HG02571 (cell line): ENCODE measurements around the gene ANKDD1B.
A peak's percentile ranks its signal among the peaks of the same experiment; 100 is the strongest.

Experiments
- ATAC-seq: cut with Tn5 transposase; IDR thresholded peaks from one replicate; pipeline ENCODE4 v1.9.1; 2021; ENCODE audit warnings: mild to moderate bottlenecking, moderate library complexity; ENCODE audit not compliant: unreplicated experiment

ANKDD1B gene

DNA sequence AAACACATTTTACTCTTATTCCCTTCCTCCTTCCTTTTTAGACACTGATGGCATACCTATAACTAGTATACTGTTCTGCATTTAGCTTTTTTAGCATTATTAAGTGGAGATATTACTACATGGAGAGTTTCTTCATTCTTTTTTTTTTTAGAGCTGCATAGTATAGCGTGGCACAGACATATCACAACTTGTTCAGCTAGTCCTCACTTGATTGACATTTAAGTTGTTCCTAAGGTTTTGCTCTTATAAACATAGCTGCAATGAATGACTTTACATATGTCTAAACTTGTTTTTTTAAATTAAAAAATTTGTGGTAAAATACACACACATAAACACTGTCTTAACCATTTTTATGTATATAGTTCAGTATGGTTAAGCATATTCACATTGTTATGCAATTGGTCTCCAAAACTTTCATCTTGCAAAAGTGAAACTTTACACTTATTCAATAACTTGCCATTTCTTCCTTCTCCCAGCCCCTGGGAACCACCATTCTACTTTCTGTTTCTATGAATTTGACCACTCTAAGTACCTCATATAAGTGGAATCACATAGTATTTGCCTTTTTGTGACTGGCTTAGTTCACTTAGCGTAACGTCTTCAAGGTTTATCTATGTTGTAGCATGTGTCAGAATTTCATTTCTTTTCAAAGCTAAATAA is 48.7 kb downstream of the ANKDD1B start:
- no peak for ATAC-seq

DNA sequence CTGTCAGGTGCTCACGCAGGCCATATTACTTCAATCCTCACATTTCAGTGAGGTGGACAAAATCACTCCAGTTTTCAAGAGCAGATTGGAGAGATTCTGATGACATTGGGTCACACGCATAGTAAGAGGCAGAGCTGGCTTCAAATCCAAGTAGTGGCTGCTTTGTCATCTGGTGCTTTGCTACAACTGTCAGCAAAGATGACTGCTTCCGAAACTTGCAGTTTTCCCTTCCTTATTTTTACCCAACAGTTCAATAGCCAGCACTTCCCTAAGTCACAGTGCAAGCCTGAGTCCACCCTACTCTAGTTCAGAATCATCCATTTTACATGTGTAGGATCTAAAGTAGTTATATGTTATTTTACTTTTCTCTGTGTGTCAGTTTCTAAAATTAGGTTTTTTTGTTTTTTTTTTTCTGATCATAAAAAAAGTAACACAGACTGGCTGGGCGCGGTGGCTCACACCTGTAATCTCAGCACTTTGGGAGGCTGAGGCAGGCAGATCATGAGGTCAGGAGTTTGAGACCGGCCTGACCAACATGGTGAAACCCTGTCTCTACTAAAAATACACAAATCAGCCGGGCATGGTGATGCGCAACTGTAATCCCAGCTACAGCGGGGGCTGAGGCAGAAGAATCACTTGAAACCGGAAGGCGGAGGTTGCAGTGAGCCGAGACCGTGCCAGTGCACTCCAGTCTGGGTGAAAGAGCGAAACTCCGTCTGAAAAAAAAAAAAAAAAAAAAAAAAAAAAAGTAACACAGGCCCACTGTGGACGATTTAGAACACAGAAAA is 49.6 kb downstream of the ANKDD1B start:
- no peak for ATAC-seq

- no peak for ATAC-seq
Observed at GRCh38 chr5:75662061-75662460, 50.8 kb downstream of the ANKDD1B start.

DNA sequence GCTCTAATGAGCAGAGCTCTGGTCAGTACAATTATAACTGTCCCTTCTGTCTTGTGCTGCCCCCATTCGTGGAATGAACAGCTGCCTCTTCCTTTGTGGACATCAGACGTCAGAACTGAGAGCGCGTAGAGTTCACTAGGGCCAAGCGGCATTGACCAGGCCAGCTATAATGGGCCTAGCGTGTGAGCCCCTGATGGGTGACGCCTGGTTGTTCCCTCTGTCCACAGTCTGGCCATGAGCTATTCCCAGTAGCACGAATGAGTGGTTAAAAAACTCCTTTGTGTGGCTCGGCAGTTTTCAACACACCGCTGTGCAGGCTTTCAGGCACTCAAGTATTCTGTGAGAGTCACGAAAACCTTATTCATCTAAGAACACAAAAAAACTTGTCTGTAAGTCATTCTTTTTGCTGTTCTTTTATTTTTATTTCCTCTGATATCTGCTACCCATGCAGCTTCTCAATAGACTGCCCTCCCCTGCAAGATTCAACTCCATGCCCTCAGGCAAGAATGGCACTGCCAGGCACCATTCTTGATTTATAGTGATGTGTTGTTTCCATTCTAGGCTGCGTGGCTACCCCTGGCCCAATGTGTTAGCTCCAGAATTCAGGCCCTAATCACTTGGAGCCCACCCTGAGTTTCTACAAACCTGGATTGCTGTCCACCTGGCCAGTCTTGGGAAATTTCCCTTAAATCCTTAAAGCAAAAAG is 52.5 kb downstream of the ANKDD1B start:
- no peak for ATAC-seq

- ATAC-seq, result no peak
Observed at GRCh38 chr5:75664979-75665378, 53.7 kb downstream of the ANKDD1B start.

GRCh38 chr5:75666801-75667200 is 55.5 kb downstream of the ANKDD1B start:
- no peak for ATAC-seq

DNA sequence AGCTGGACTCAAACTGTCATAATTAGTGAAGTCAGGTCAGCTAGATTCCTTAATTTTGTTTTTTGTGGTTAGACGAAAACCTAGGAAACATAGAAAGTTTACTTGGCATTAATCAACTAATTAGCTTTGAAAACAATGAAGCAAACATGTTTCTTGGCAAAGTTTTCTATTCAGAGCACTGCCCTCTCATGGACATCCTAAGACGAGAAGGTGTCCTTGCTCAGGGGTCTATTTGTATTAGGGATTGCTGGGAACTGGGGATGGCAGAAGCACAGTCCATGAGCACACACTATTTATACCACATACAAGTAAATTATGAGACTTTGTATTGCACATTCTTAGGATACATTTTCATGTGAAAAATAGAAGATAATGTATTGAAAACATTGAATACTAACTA is 56.3 kb downstream of the ANKDD1B start:
- ATAC-seq, result no peak

GRCh38 chr5:75668445-75668844 is 57.2 kb downstream of the ANKDD1B start:
- ATAC-seq, result no peak

- ATAC-seq, result peak; percentile 89
Observed at GRCh38 chr5:75668977-75669689, 57.9 kb downstream of the ANKDD1B start.

- ATAC-seq, result no peak
Observed at GRCh38 chr5:75670577-75670976, 59.3 kb downstream of the ANKDD1B start.

DNA sequence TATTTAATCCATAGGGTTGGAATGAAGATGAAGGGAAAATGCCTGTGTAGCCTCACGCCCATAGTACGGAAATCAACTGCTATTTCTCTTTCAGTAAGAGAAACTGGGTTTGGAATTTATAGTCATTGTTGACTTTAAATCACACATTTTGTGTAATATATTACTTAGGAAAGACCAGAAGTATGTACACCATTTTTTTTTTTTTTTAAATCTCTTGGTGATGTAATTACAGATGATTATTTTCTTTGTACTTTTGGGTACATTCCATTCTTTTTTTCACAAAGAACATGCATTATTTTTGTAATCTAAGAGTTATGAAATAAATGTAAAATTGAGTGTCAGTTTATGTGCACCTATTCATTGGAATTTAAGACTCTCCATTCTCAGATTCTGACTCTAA is 60.3 kb downstream of the ANKDD1B start:
- ATAC-seq, result no peak

GRCh38 chr5:75672616-75673015 is 61.4 kb downstream of the ANKDD1B start:
- no peak for ATAC-seq

- ATAC-seq, result no peak
Observed at GRCh38 chr5:75675783-75676182, 64.5 kb downstream of the ANKDD1B start.

DNA sequence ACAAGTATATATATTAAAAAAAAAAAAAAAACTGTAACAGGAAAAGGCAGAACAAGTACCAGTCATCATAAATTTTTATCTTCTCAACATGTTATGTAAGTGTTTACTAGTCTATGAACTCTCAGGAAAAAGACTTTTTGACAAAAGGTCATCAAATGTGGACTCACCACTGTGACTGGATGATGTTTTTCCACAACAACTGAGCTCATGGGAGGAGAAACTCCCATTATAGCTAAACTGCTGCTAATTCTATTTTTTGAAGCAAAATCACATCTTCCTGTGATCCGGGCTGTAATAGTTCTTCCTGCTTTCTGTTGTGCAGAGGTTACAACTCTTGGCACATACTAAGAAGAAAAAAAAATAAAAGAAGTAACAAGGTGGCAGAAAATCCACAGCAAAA is 66.4 kb downstream of the ANKDD1B start:
- ATAC-seq, result no peak

- ATAC-seq, result no peak
Observed at GRCh38 chr5:75678155-75678554, 66.9 kb downstream of the ANKDD1B start.

DNA sequence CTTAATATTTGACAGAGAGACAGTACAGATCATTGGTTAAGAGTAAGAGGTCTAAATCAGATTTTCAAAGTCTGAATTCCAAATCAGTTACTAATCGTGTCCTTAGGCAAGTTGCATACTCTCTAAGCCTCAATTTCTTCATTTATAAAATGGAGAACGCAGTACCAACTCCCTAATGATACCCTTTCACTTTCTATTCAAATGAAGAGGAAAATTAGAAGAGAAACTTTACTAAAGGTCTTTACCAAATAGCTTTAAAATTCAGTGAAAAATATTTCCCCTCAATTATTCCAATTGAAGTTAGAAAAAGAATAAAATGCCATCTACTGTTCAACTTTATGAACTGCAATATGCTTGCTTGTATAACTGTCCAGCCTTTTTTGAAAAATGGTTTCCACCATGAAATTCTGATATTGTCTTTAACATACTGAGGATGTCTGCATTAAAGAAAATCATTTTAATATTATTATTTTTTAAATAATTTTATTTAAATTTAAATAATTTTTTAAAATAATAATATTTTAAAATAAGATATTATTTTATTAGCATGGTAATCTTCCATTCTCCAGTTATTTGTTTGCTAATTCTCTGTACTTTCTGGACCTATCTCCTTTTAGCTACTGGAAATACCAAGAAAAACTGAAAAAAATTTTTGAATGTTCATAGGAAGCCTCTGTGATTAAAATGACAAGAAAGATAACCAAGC is 70.0 kb downstream of the ANKDD1B start:
- ATAC-seq, result no peak

DNA sequence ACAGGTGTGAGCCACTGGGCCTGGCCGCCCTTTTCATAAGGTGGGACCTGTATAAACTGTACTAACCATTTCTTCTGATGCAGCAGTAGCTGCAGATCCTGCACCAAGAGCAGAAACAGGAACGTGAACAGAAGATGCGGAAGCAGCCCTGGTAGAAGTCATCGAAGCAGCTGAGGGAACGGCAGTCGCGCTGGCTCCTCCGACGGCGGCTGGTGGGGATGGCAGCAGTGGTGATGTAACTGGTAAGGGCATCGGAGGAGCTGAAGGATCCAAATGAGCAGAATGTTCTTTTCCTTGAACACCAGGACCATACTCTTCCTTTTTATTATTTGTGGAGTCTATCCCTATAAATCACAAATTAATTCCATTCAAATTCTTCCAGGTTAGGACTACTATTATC is 73.9 kb downstream of the ANKDD1B start:
- ATAC-seq, result no peak

DNA sequence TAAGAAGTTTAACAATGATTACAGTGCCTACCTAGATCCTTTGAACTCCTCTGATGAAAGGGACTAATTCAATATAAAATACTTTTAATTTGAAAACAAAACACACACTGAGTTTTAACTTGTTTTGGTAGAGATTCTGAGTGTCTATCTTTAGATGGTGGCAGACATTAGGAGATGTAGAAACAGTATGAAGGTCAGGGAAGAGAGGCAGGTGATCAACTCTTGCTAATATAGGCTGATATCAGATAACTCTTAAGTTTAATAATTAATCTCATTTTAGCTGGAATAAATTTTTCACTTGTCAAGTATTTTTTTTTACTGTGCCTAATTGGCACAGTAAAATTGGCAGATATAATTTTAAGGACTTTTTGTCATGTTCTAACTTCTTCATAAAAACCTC is 75.2 kb downstream of the ANKDD1B start:
- ATAC-seq, result no peak

DNA sequence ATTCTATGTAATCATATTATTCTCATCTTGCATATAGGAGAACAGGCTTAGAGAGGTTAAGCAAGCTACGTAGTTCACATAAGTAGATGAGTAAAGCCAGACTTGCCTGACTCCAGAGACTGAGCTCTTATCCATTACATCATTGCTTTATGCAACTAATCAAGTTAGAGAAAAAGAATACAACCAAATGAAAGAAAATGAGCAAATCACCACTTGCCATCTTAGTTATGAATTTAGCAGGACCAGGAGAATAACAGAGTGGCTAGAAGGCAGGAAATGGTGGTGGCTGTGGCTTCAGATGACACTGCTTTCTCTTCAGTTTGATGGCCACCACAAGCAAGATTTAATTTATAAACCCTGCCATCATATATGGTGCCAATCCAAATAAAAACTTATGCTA is 79.4 kb downstream of the ANKDD1B start:
- no peak for ATAC-seq

DNA sequence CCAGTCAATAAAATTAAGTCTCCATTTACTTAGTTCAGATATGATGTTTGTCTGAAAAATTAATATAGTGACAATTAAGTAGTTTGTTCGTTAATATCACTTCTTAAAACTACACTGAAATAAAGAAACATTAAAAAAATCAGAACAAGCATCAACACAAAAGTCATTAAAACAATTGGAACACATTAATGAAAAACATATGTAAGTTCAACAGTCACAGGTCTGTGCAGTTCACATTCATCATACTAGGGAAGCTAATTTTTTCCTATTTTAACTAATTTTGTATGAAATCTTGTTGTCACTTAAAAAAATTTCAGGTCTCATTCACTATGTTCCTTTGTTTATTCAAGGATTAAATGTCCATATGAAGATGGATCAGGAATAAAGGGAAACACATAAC is 83.5 kb downstream of the ANKDD1B start:
- no peak for ATAC-seq
